Caco-2 (cell line): Measurements from ENCODE around the gene TRPM2. TPM values are rescaled to one million over a fixed set of nuclear protein-coding genes. Genes with fewer than 3 reads are reported as not detected.
A peak's percentile ranks its signal among the peaks of the same experiment; 100 is the strongest.

Experiments used
- BruUV-seq: library from RNA; stranded (reverse); fragments of 400-500 nt; replicated peaks from 2 replicates; lab custom pipeline; 2021; lab: Mats Ljungman, UMichigan
- CTCF ChIA-PET: fragments of 300-600 bp; sonication (Branson Sonifier 250); formaldehyde crosslinking; loops from one replicate; lab custom pipeline; 2022; ENCODE audit warnings: antibody characterized with exemption; lab: Charles Lee
- POLR2A ChIA-PET: fragments of 300-600 bp; sonication (Branson Sonifier 250); formaldehyde crosslinking; loops from one replicate; lab custom pipeline; 2022; ENCODE audit warnings: antibody characterized with exemption; lab: Charles Lee
- DNase-seq, 2 experiments: peaks; one replicate each; pipeline versions ENCODE4 v3.0.0 to v3.0.0-alpha.2; 2020 to 2022
- H3K27me3 ChIP-seq: replicated peaks from 2 replicates; pipeline ENCODE4 v1.6.0; 2011; ENCODE audit warnings: low read length; ENCODE audit not compliant: control insufficient read depth, insufficient read depth
- H3K36me3 ChIP-seq: 2 replicates; pipeline ENCODE4 v1.5.1; 2011; ENCODE audit warnings: low read length; ENCODE audit not compliant: control insufficient read depth, insufficient read depth
- H3K4me1 ChIP-seq: fragments of 250-450 bp; sonication (Bioruptor Pico); 2 replicates; pipeline ENCODE4 v1.5.1; 2020; ENCODE audit warnings: mild to moderate bottlenecking
- H3K4me3 ChIP-seq: 2 replicates; pipeline ENCODE4 v1.5.1; 2011; ENCODE audit warnings: low read depth, mild to moderate bottlenecking, control low read depth, low read length
- H3K9me3 ChIP-seq: fragments of 250-450 bp; sonication (Bioruptor Pico); 2 replicates; pipeline ENCODE4 v1.5.1; 2020; ENCODE audit warnings: mild to moderate bottlenecking, moderate library complexity
- H3K27ac Mint-ChIP-seq: one replicate; pipeline ENCODE4 v1.8.0; 2022; ENCODE audit warnings: mixed read lengths; ENCODE audit not compliant: unreplicated experiment
- H3K27me3 Mint-ChIP-seq: one replicate; pipeline ENCODE4 v1.8.0; 2022; ENCODE audit warnings: mixed read lengths; ENCODE audit not compliant: insufficient read depth, unreplicated experiment
- H3K36me3 Mint-ChIP-seq: one replicate; pipeline ENCODE4 v1.8.0; 2022; ENCODE audit warnings: mild to moderate bottlenecking, mixed read lengths; ENCODE audit not compliant: insufficient read depth, unreplicated experiment
- H3K4me1 Mint-ChIP-seq: one replicate; pipeline ENCODE4 v1.8.0; 2022; ENCODE audit warnings: low read depth, mixed read lengths; ENCODE audit not compliant: unreplicated experiment
- H3K4me3 Mint-ChIP-seq: one replicate; pipeline ENCODE4 v1.8.0; 2022; ENCODE audit warnings: mild to moderate bottlenecking, moderate library complexity, mixed read lengths; ENCODE audit not compliant: unreplicated experiment
- H3K9me3 Mint-ChIP-seq: one replicate; pipeline ENCODE4 v1.8.0; 2022; ENCODE audit warnings: mixed read lengths; ENCODE audit not compliant: unreplicated experiment
- intact Hi-C: fragments of 100-400 bp; cut with micrococcal nuclease; formaldehyde crosslinking; loops from one replicate; pipeline ENCODE4 v1.10.0; 2022; ENCODE audit not compliant: unreplicated experiment
- total RNA-seq: library from RNA; stranded (reverse); gene quantifications from 2 replicates; pipeline ENCODE4 v1.2.3, GENCODE V29; 2022
- TF ChIP-seq, protein P1 (sequence below), 2 experiments: fragments of 200-600 bp in 1 of 2; IDR thresholded peaks; 1 replicate in 1 of 2; 2 replicates in 1 of 2; pipeline versions ENCODE4 v1.5.1 to v1.8.0; 2011 to 2022; ENCODE audit warnings: antibody characterized with exemption in 1 of 2, control low read depth in 1 of 2, inconsistent platforms in 1 of 2, low read depth in 1 of 2, low read length in 1 of 2, mild to moderate bottlenecking in 1 of 2, moderate library complexity in 1 of 2; ENCODE audit not compliant: insufficient read depth in 1 of 2, severe bottlenecking in 1 of 2, unreplicated experiment in 1 of 2

TRPM2 gene
- total RNA-seq, 1 experiment from 2014 or later, result 0.20 TPM

DNA sequence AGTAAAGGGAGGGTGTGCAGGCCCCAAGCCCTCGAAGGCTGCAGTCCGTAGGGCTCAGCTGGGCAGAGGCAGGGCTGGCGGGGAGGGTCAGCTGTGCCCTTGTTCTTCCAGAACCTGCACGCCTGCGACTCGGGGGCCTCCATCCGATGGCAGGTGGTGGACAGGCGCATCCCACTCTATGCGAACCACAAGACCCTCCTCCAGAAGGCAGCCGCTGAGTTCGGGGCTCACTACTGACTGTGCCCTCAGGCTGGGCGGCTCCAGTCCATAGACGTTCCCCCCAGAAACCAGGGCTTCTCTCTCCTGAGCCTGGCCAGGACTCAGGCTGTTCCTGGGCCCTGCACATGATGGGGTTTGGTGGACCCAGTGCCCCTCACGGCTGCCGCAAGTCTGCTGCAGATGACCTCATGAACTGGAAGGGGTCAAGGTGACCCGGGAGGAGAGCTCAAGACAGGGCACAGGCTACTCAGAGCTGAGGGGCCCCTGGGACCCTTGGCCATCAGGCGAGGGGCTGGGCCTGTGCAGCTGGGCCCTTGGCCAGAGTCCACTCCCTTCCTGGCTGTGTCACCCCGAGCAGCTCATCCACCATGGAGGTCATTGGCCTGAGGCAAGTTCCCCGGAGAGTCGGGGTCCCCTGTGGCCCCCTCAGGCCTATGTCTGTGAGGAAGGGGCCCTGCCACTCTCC, 88.3 kb downstream of the TRPM2 start:
- no peaks in the 10 kb centered on the region for H3K27me3 ChIP-seq
- no peaks in the 10 kb centered on the region for H3K9me3 ChIP-seq
- Mint-ChIP-seq H3K27me3 (no peaks in the 10 kb centered on the region), H3K36me3 (no peaks in the 10 kb centered on the region), H3K4me1 (no peaks in the 10 kb centered on the region), H3K9me3 (no peaks in the 10 kb centered on the region), H3K4me3 (no peak overlapping the region), H3K27ac (no peak overlapping the region)
- BruUV-seq, result no TSS peak
- no peak overlapping the region for H3K4me3 ChIP-seq
- TF ChIP-seq, protein P1, sequence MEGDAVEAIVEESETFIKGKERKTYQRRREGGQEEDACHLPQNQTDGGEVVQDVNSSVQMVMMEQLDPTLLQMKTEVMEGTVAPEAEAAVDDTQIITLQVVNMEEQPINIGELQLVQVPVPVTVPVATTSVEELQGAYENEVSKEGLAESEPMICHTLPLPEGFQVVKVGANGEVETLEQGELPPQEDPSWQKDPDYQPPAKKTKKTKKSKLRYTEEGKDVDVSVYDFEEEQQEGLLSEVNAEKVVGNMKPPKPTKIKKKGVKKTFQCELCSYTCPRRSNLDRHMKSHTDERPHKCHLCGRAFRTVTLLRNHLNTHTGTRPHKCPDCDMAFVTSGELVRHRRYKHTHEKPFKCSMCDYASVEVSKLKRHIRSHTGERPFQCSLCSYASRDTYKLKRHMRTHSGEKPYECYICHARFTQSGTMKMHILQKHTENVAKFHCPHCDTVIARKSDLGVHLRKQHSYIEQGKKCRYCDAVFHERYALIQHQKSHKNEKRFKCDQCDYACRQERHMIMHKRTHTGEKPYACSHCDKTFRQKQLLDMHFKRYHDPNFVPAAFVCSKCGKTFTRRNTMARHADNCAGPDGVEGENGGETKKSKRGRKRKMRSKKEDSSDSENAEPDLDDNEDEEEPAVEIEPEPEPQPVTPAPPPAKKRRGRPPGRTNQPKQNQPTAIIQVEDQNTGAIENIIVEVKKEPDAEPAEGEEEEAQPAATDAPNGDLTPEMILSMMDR (IDR thresholded peaks at IDR 0.05; ENCODE audit: insufficient read depth in 1 of 2, low read depth in 1 of 2, low read length in 1 of 2, severe bottlenecking in 1 of 2, unreplicated experiment in 1 of 2), result no peak
- POLR2A ChIA-PET, result no interaction called here
- no peaks in the 10 kb centered on the region for H3K36me3 ChIP-seq
- H3K4me1 ChIP-seq, result no peaks in the 10 kb centered on the region
- CTCF ChIA-PET, result no interaction called here
- DNase-seq, result peak in 1 of 2 experiments; percentile 28
- intact Hi-C loops, result no loop called here

DNA sequence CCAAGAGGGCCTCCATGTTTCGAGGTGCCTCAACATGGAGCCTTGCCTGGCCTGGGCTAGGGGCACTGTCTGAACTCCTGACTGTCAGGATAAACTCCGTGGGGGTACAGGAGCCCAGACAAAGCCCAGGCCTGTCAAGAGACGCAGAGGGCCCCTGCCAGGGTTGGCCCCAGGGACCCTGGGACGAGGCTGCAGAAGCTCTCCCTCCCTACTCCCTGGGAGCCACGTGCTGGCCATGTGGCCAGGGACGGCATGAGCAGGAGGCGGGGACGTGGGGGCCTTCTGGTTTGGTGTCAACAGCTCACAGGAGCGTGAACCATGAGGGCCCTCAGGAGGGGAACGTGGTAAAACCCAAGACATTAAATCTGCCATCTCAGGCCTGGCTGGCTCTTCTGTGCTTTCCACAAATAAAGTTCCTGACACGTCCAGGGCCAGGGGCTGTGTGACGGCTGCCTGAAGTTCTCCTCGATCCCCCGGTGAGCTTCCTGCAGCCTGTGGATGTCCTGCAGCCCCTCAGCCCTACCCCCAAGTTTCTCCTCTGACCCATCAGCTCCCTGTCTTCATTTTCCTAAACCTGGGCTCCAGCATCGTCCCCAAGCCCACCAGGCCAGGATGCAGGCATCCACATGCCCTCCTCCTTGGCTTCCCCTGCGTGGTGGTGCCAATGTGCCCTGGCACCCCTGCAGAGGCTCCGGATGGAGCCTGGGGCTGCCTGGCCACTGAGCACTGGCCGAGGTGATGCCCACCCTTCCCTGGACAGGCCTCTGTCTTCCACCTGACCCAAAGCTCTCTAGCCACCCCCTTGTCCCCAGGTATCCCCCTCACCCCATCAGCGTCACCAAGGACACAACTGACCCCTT, 89.1 kb downstream of the TRPM2 start:
- Mint-ChIP-seq H3K9me3 (no peaks in the 10 kb centered on the region), H3K27me3 (no peaks in the 10 kb centered on the region), H3K4me1 (no peaks in the 10 kb centered on the region), H3K4me3 (no peak overlapping the region), H3K36me3 (no peaks in the 10 kb centered on the region), H3K27ac (no peak overlapping the region)
- Histone ChIP-seq H3K36me3 (no peaks in the 10 kb centered on the region), H3K4me1 (no peaks in the 10 kb centered on the region), H3K4me3 (no peak overlapping the region), H3K9me3 (no peaks in the 10 kb centered on the region), H3K27me3 (no peaks in the 10 kb centered on the region)
- no peak for DNase-seq
- ChIA-PET CTCF (no interaction called here), POLR2A (no interaction called here)
- TF ChIP-seq, protein P1 (IDR thresholded peaks at IDR 0.05; ENCODE audit: insufficient read depth in 1 of 2, low read depth in 1 of 2, low read length in 1 of 2, severe bottlenecking in 1 of 2, unreplicated experiment in 1 of 2), result no peak
- no TSS peak for BruUV-seq
- intact Hi-C loops, result no loop called here

DNA sequence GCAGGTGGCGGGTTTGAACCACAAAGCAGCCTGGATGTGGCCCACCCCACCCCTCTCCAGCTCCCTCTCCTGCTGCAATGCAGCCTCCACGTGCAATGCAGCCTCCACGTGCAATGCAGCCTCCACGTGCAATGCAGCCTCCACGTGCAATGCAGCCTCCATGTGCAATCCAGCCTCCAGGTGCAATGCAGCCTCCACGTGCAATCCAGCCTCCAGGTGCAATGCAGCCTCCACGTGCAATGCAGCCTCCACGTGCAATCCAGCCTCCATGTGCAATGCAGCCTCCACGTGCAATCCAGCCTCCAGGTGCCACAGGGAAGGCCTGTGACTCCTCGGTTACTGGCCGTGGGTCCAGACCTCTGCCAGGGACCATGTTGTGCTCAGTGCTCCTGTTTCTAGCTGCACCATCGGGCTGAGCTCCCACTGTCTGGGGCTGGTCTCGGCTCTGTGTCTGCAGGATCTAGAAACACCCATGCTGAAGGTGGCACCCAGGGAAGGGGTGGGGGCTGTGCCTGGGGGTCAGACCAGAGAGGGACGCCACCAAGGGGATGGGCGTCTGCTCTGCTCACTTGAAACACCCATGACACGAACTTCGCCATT, 90.0 kb downstream of the TRPM2 start:
- intact Hi-C loops, result no loop called here
- BruUV-seq, result no TSS peak
- POLR2A ChIA-PET, result no interaction called here
- Histone ChIP-seq H3K27me3 (no peaks in the 10 kb centered on the region), H3K36me3 (no peaks in the 10 kb centered on the region), H3K9me3 (no peaks in the 10 kb centered on the region), H3K4me3 (no peak overlapping the region), H3K4me1 (0 out of 2 replicates have a peak, but pooled peaks cover under 1% of the 10 kb centered on the region)
- no peaks in the 10 kb centered on the region for H3K9me3 Mint-ChIP-seq
- H3K4me1 Mint-ChIP-seq, result no peaks in the 10 kb centered on the region
- no peak overlapping the region for H3K4me3 Mint-ChIP-seq
- no peak for DNase-seq
- no peaks in the 10 kb centered on the region for H3K27me3 Mint-ChIP-seq
- TF ChIP-seq, protein P1 (IDR thresholded peaks at IDR 0.05; ENCODE audit: insufficient read depth in 1 of 2, low read depth in 1 of 2, low read length in 1 of 2, severe bottlenecking in 1 of 2, unreplicated experiment in 1 of 2), result no peak
- CTCF ChIA-PET, result no interaction called here
- no peaks in the 10 kb centered on the region for H3K36me3 Mint-ChIP-seq
- H3K27ac Mint-ChIP-seq, result no peak overlapping the region
